ENCODE data around the gene SLC32A1. TPM values are rescaled to one million over a fixed set of nuclear protein-coding genes. Genes with fewer than 3 reads are reported as not detected.

SLC32A1 gene
- total RNA-seq, 1 donor = 0.21 TPM

DNA sequence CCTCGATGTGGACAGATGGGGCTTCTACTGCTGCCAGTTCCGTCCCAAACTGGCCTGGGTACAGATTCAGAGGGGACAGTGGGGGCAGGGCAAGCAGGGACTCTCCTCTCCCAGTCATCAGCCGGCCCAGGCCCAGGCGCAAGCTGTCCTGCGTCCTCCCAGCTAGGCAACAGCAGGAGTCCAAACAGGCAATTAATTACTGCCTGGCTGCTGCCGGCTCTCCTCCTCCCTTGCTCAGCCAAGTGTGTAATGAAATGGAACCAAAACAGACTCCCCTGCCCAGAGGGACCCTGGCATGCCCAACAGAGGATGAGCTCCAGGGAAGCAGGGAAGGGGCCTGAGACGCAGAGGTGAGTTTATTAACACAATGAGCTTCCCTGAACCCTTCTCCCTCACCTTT lies 17.8 kb upstream of the SLC32A1 start:
- H3K4me3 ChIP-seq (ENCODE audit: low read length) = no peak overlapping the region
- H3K9me3 ChIP-seq (ENCODE audit: low read depth, low read length) = no peaks in the 10 kb centered on the region
- H3K4me1 ChIP-seq (ENCODE audit: insufficient read depth, low read length) = no peaks in the 10 kb centered on the region
- no peaks in the 10 kb centered on the region for H3K27me3 ChIP-seq (ENCODE audit: insufficient read depth, low read length)

DNA sequence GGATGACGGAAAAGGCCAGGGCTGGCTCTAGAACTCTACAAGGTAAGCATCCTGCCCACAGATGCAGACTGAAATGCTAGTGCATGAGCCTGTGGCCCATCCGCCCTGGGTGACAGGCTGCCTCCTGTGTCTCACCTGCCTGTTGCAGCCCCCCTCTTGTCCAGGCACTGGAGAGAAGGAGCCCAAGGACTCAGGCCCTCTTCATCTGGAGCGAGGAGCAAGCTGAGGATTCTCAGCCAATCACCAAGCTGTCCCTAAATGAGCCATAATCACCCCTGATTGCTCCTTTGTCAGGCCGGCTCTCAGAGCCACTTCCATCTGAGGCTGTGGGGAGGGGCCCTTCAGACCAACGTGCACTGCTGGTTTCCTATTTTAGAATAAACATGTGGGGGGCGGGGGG lies 10.0 kb upstream of the SLC32A1 start:
- H3K4me3 ChIP-seq (ENCODE audit: low read length) = no peak overlapping the region
- peaks cover 15% of the 10 kb centered on the region for H3K27me3 ChIP-seq (ENCODE audit: insufficient read depth, low read length)
- H3K4me1 ChIP-seq (ENCODE audit: insufficient read depth, low read length) = no peaks in the 10 kb centered on the region

DNA sequence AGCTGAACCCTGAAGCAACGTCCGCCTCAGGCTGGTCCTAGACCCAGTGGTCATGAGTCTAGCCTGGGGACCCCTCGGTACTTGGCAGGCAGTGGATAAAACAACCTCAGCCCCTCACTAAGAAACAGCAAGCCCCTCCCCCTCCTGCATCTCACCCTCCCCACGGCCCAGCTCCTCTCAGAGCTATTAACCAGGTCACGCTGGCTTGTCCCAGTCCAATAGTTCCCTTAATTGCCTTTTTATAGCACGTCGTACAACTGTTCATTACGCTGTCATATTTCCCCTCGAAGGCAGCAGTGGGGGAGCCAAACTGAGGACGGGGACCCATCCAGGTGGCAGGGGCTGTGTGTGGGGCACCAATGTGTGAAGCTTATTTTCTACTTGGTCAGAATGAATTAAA lies 8.6 kb upstream of the SLC32A1 start:
- H3K27me3 ChIP-seq (ENCODE audit: insufficient read depth, low read length) = peaks cover 29% of the 10 kb centered on the region
- no peaks in the 10 kb centered on the region for H3K4me1 ChIP-seq (ENCODE audit: insufficient read depth, low read length)
- H3K4me3 ChIP-seq (ENCODE audit: low read length) = no peak overlapping the region
- no peaks in the 10 kb centered on the region for H3K9me3 ChIP-seq (ENCODE audit: low read depth, low read length)

More for the DNA sequence above, 10.0 kb upstream of the SLC32A1 start:
- H3K9me3 ChIP-seq (ENCODE audit: low read depth, low read length) = no peaks in the 10 kb centered on the region

DNA sequence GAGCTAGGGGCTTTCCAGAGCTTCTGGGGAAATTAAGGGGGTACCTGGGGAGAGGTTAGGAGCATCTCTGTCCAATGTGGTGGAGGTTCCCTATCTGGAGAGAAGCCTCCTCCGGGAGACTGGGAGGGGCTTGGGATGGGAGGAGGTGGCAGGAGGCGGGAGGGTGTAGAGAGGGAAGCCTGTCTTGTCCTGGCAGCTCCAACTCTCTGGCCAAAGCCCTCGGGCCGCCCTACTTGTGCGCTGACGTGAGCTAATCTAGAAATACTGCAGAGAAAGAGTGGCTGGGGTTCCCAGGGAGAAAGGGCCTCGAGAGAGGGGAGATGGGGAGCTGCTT lies 1.6 kb upstream of the SLC32A1 start:
- peaks cover 89% of the 10 kb centered on the region for H3K27me3 ChIP-seq (ENCODE audit: insufficient read depth, low read length)
- no peaks in the 10 kb centered on the region for H3K9me3 ChIP-seq (ENCODE audit: low read depth, low read length)
- H3K4me3 ChIP-seq (ENCODE audit: low read length) = no peak overlapping the region
- peaks cover 19% of the 10 kb centered on the region for H3K4me1 ChIP-seq (ENCODE audit: insufficient read depth, low read length)

DNA sequence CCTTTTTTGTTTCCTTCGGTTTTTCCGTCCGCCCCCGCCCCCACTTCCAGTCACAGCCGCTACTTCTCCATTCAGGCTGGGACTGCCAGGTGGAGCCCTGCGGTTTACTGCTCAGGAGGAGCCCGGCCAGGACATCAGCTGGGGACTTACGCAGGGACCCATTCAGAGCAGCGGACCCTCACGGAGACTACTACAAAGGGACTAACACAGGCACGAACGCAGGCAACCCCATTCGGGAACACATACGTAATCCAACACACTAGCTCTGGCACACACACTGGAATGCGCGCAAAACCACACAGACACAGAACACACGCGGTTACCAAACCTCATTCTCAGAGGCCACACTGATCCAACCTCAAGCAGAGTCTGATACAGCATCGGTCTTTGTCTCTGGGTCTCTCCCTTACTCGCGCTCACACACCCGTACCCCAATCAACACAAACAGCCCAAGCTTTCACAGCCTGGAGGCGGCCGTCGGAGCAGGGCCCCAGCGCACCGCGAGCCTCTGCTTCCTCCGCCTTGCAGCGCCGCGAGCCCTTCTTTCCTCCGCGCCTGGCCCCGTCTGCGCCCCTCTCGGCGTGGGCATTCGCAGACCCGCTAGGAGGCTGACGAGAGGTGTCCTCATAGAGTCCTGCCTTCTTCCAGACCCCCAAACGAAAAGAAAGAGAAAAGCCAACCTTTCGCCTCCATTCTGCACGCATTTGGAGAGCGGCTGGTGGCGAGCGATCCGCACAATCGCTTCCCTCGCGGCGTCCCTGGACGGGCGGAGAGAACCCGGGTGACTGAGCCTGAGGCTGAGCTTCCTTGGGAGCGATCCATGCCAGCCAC lies 1.1 kb upstream of the SLC32A1 start:
- no peak overlapping the region for H3K4me3 ChIP-seq (ENCODE audit: low read length)
- peaks cover 19% of the 10 kb centered on the region for H3K4me1 ChIP-seq (ENCODE audit: insufficient read depth, low read length)
- H3K27me3 ChIP-seq (ENCODE audit: insufficient read depth, low read length) = peaks cover 95% of the 10 kb centered on the region
- H3K9me3 ChIP-seq (ENCODE audit: low read depth, low read length) = no peaks in the 10 kb centered on the region

DNA sequence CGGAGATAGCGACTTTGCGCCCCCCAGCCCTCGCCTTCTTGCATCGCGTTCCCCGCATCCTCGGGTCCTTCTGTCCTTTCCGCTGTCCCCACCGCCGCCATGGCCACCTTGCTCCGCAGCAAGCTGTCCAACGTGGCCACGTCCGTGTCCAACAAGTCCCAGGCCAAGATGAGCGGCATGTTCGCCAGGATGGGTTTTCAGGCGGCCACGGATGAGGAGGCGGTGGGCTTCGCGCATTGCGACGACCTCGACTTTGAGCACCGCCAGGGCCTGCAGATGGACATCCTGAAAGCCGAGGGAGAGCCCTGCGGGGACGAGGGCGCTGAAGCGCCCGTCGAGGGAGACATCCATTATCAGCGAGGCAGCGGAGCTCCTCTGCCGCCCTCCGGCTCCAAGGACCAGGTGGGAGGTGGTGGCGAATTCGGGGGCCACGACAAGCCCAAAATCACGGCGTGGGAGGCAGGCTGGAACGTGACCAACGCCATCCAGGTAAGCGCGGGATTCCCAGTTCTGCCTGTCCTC lies 401 bp downstream of the SLC32A1 start:
- H3K9me3 ChIP-seq (ENCODE audit: low read depth, low read length) = no peaks in the 10 kb centered on the region
- peaks cover 96% of the 10 kb centered on the region for H3K27me3 ChIP-seq (ENCODE audit: insufficient read depth, low read length)
- H3K4me1 ChIP-seq (ENCODE audit: insufficient read depth, low read length) = peaks cover 26% of the 10 kb centered on the region

DNA sequence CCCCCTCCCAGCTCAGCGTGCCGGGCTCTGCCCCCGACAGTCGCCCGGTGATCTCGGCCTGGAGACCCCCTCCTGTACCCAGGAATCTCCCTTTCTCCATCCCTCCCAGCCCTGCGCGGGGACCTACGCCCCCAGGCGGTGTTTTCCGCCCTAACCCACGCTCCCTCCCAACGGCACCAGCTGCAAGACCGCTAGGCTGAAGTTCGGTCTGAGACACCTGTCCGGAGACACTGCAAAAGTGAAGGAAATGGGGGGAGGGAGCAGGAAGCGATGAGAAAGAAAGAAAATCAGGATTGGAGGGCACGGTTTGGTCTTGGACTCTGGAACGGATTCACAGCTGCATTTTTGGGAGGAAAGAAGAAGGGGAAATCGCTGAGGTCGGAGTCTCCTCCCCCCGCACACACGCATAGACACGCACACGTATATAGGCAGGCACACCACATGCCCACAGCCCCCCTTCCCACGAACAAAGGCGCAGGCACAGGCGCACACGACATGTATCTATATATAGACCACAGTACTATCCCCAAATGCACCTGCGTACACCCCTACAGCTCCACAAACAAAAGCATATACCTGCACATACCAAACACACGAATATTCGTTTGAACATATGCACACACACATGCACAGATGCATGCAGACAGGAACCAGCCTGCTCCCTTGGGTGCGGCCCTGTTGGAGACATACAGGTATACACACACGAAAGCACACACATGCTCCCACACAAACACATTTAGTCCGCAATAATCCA lies 1.0 kb downstream of the SLC32A1 start:
- no peaks in the 10 kb centered on the region for H3K9me3 ChIP-seq (ENCODE audit: low read depth, low read length)
- no peak overlapping the region for H3K4me3 ChIP-seq (ENCODE audit: low read length)
- peaks cover 26% of the 10 kb centered on the region for H3K4me1 ChIP-seq (ENCODE audit: insufficient read depth, low read length)
- peaks cover 96% of the 10 kb centered on the region for H3K27me3 ChIP-seq (ENCODE audit: insufficient read depth, low read length)

More for the DNA sequence above, 401 bp downstream of the SLC32A1 start:
- no peak overlapping the region for H3K4me3 ChIP-seq (ENCODE audit: low read length)

DNA sequence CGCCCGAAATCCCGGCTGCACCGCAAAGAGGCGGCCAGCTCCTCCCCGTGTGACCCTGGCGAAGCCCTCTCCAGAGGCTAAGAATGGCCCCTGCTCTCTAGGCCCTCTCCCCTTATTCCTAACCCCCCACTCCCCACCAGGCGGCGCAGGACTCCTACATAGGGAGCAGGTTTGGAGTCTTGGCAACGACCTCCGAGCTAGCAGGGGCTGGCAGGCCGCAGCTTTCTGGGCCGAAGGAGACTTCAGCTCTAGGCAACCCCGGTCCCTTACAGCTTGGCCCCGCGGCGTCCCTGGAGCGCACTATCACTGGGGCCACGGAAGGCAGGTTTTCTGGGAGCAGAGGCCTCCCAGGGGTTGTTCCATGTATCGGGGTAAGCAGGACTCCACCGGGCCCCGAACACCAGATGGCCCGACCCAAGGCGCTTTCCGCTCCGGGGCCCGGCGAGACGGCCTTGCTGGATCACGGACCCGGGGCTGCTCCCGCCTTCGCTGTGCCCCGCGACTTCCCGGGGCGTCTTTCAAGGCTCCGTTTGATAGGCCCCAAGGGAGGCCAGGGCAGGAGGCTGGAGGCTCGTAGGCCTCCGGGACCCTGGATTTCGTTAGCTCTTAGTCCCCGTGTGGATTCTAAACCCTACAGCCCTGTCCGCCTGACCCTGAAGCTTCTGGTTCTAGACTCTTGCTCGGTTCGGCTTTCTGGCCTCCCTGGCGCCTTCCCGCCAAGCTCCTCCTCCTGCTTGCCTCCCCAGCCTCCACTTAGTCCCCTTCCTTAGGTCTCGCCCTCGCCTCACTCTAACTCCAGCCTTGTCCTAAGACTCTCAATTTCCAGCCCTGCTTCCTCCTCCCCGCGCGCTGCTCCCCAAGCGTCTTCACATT lies 1.9 kb downstream of the SLC32A1 start:
- peaks cover 34% of the 10 kb centered on the region for H3K4me1 ChIP-seq (ENCODE audit: insufficient read depth, low read length)
- peaks cover 96% of the 10 kb centered on the region for H3K27me3 ChIP-seq (ENCODE audit: insufficient read depth, low read length)
- H3K4me3 ChIP-seq (ENCODE audit: low read length) = no peak overlapping the region
- no peaks in the 10 kb centered on the region for H3K9me3 ChIP-seq (ENCODE audit: low read depth, low read length)

DNA sequence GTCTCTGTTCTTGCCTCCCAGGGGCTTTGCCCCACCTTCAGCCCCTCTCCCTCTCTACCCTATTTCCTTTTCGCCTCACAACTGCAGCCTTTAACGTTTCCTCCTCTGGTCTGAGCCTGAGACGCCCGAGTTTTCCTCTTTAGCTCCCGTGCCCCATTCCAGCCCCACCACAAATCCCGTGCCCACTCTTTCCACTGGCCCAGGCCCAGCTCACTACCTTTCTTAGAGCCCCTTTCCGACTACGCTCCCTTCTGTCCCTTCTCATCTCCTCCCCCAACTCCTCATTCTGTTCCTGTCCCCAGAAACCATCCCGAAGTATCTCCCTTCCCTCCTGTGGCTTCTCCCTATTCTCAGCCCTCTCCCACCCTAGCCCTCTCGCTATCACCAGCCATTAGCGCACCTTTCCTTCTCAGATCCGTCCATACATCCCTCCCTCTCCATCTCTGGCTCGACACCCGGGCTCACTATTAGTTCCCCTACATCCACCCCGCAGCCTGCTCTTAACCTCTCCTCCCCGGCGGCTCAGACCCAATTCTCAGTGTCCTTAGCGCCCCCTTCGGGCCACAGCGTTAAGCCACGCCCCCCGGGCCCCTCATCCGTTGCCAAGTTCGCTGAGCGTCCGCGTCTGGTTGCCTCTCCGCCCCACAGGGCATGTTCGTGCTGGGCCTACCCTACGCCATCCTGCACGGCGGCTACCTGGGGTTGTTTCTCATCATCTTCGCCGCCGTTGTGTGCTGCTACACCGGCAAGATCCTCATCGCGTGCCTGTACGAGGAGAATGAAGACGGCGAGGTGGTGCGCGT lies 2.7 kb downstream of the SLC32A1 start:
- peaks cover 39% of the 10 kb centered on the region for H3K4me1 ChIP-seq (ENCODE audit: insufficient read depth, low read length)
- H3K4me3 ChIP-seq (ENCODE audit: low read length) = no peak overlapping the region
- H3K27me3 ChIP-seq (ENCODE audit: insufficient read depth, low read length) = peaks cover 95% of the 10 kb centered on the region
- no peaks in the 10 kb centered on the region for H3K9me3 ChIP-seq (ENCODE audit: low read depth, low read length)

DNA sequence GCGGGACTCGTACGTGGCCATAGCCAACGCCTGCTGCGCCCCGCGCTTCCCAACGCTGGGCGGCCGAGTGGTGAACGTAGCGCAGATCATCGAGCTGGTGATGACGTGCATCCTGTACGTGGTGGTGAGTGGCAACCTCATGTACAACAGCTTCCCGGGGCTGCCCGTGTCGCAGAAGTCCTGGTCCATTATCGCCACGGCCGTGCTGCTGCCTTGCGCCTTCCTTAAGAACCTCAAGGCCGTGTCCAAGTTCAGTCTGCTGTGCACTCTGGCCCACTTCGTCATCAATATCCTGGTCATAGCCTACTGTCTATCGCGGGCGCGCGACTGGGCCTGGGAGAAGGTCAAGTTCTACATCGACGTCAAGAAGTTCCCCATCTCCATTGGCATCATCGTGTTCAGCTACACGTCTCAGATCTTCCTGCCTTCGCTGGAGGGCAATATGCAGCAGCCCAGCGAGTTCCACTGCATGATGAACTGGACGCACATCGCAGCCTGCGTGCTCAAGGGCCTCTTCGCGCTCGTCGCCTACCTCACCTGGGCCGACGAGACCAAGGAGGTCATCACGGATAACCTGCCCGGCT lies 3.4 kb downstream of the SLC32A1 start:
- H3K4me1 ChIP-seq (ENCODE audit: insufficient read depth, low read length) = peaks cover 39% of the 10 kb centered on the region
- no peak overlapping the region for H3K4me3 ChIP-seq (ENCODE audit: low read length)
- peaks cover 95% of the 10 kb centered on the region for H3K27me3 ChIP-seq (ENCODE audit: insufficient read depth, low read length)
- no peaks in the 10 kb centered on the region for H3K9me3 ChIP-seq (ENCODE audit: low read depth, low read length)

DNA sequence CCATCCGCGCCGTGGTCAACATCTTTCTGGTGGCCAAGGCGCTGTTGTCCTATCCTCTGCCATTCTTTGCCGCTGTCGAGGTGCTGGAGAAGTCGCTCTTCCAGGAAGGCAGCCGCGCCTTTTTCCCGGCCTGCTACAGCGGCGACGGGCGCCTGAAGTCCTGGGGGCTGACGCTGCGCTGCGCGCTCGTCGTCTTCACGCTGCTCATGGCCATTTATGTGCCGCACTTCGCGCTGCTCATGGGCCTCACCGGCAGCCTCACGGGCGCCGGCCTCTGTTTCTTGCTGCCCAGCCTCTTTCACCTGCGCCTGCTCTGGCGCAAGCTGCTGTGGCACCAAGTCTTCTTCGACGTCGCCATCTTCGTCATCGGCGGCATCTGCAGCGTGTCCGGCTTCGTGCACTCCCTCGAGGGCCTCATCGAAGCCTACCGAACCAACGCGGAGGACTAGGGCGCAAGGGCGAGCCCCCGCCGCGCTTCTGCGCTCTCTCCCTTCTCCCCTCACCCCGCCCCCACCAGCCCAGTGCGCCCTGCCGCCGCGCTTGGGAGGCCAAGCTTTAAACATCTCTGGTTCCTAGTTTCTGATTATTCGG lies 4.0 kb downstream of the SLC32A1 start:
- H3K27me3 ChIP-seq (ENCODE audit: insufficient read depth, low read length) = peaks cover 95% of the 10 kb centered on the region
- H3K4me3 ChIP-seq (ENCODE audit: low read length) = no peak overlapping the region
- H3K9me3 ChIP-seq (ENCODE audit: low read depth, low read length) = no peaks in the 10 kb centered on the region
- peaks cover 39% of the 10 kb centered on the region for H3K4me1 ChIP-seq (ENCODE audit: insufficient read depth, low read length)

DNA sequence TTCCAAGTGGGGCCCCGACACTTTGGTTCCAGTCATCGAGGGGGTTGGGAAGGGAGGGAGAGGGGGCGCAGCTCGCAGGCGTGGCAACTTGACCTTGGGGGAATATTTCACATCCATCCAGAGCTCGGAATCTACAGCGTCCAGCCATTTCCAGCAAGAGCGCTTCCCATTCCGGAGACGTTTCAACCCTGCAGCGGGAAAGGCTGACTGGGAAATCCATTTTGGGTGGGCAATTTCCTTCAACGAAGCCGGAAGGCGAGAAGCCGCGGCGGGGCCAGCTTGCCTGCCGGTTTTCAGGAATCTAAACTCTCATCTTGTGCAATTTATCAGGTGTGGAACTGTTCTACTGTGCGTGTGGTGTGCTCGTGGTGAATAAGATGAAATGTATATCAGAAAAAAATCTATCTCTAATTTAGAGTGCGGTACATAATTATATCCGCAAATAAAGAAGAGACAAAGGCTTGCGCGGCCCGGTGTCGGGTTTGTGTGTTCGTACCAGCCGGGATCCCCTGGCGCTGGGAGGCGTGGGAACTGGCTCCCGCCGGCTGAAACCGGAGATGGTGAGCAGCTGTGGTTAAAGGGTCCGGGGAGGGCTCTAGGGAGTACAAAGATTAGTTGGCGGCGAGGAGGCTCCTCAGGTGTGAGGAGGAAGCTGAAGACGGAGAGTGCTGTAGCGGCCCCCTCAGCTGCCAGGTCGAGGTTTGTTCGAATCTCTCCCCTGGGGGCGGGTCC lies 4.8 kb downstream of the SLC32A1 start:
- Histone ChIP-seq H3K4me3 (ENCODE audit: low read length) (no peak overlapping the region), H3K4me1 (ENCODE audit: insufficient read depth, low read length) (peaks cover 35% of the 10 kb centered on the region), H3K27me3 (ENCODE audit: insufficient read depth, low read length) (peaks cover 96% of the 10 kb centered on the region), H3K9me3 (ENCODE audit: low read depth, low read length) (no peaks in the 10 kb centered on the region)

DNA sequence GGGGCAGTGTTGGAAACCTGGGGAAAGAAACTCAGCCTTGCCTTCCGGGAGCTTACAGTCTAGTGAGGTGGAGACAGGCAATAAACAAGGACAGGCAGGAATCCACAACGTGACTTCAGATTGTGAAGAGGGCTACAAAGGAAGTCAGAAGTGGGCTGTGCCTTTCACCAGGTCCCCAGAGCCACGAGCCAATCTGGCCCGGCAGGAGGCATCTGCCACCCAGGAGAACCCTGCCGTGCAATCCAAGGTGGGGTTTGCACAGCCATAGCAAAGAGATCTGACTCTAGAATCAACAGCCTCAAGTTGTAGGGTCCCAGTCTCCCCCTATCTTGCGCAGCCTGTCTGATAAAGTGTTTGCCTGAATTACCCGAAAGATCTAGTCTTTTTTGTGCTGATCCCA lies 5.5 kb downstream of the SLC32A1 start:
- Histone ChIP-seq H3K4me1 (ENCODE audit: insufficient read depth, low read length) (peaks cover 32% of the 10 kb centered on the region), H3K9me3 (ENCODE audit: low read depth, low read length) (no peaks in the 10 kb centered on the region), H3K27me3 (ENCODE audit: insufficient read depth, low read length) (peaks cover 98% of the 10 kb centered on the region), H3K4me3 (ENCODE audit: low read length) (no peak overlapping the region)
